Activated T-cell treated with anti-CD3 and anti-CD28 coated beads, Interleukin-2, amount 50 U/mL, for 72 hours (primary cell): Measurements from ENCODE around the gene CEACAM8. TPM values are rescaled to one million over a fixed set of nuclear protein-coding genes. Genes with fewer than 3 reads are reported as not detected.

ENCODE experiments used
- total RNA-seq, 2 donors: library from RNA; stranded (reverse); gene quantifications; one replicate each; pipeline ENCODE4 v1.2.3, GENCODE V29; 2022

CEACAM8 gene
- total RNA-seq, 2 donors from 2014 or later = not detected

Other genes starting within 250 kb of the CEACAM8 start
- 1 to 10 TPM in 1 of 2 donors, under 1 TPM in 1; 0.53 to 2.1 TPM for gene CNFN, start 204.6 kb downstream of the CEACAM8 start, total RNA-seq
- gene LIPE, start 167.5 kb downstream of the CEACAM8 start, total RNA-seq = 10 to 100 TPM; 46.5 to 53.8 TPM
- gene CXCL17, start 152.0 kb downstream of the CEACAM8 start, total RNA-seq = not detected
- 1 to 10 TPM; 4.0 to 8.2 TPM for gene CEACAM1, start 66.4 kb downstream of the CEACAM8 start, total RNA-seq
- gene PSG3, start 145.6 kb upstream of the CEACAM8 start, total RNA-seq = not detected
- not detected for gene PSG8, start 170.8 kb upstream of the CEACAM8 start, total RNA-seq